B cell (primary cell): ENCODE measurements around the gene PKMYT1. TPM values are rescaled to one million over a fixed set of nuclear protein-coding genes. Genes with fewer than 3 reads are reported as not detected.

ENCODE experiments used
- ATAC-seq: fragments of 200-7000 bp; cut with Tn5 transposase; one replicate; pipeline ENCODE4 v1.10.0; 2021; ENCODE audit warnings: low read depth, mild to moderate bottlenecking, moderate number of reproducible peaks, moderate library complexity
- CTCF ChIA-PET: fragments of 350-600 bp; sonication (Branson Sonifier 250); formaldehyde crosslinking; loops from one replicate; lab custom pipeline; 2021; ENCODE audit warnings: antibody characterized with exemption, inconsistent platforms; lab: Charles Lee
- POLR2A ChIA-PET: fragments of 350-600 bp; sonication (Branson Sonifier 250); formaldehyde crosslinking; loops from one replicate; lab custom pipeline; 2021; ENCODE audit warnings: antibody characterized with exemption; lab: Charles Lee
- DNase-seq: peaks from one replicate; pipeline ENCODE4 v3.0.0; 2013
- H2AFZ ChIP-seq: 2 replicates; pipeline ENCODE4 v1.6.1; 2012; ENCODE audit warnings: mild to moderate bottlenecking, low read depth, low read length; ENCODE audit not compliant: insufficient read depth, poor library complexity, severe bottlenecking
- H3K27ac ChIP-seq, 2 donors: 1 replicate in 1 of 2; 2 replicates in 1 of 2; pipeline ENCODE4 v1.5.1; 2012 to 2013; ENCODE audit warnings: low read length in 2 of 2, mild to moderate bottlenecking in 2 of 2, moderate library complexity in 1 of 2
- H3K27me3 ChIP-seq, 4 experiments: fragments of 200-600 bp in 1 of 4; sonication (generic) in 1 of 4; replicated peaks in 1 of 4; 1 replicate in 2 of 4; 2 replicates in 2 of 4; pipeline versions ENCODE4 v1.6.1 to v1.7.0; 2013 to 2016; ENCODE audit warnings: low read length in 3 of 4, mild to moderate bottlenecking in 2 of 4, mixed read lengths in 1 of 4, moderate library complexity in 1 of 4; ENCODE audit not compliant: insufficient read depth in 4 of 4, control insufficient read depth in 3 of 4; ENCODE audit errors: control extremely low read depth in 1 of 4
- H3K36me3 ChIP-seq, 2 experiments: replicated peaks in 1 of 2; 1 replicate in 1 of 2; 2 replicates in 1 of 2; pipeline versions ENCODE4 v1.6.1 to v1.7.1; 2013; ENCODE audit warnings: low read length in 1 of 2; ENCODE audit not compliant: insufficient read depth in 2 of 2, control insufficient read depth in 1 of 2; ENCODE audit errors: control extremely low read depth in 1 of 2, extremely low read depth in 1 of 2
- H3K4me1 ChIP-seq, 2 donors: fragments of 200-600 bp in 1 of 2; sonication (generic) in 1 of 2; 1 replicate in 1 of 2; 2 replicates in 1 of 2; pipeline versions ENCODE4 v1.5.1 to v1.6.1; 2013 to 2017; ENCODE audit warnings: low read length in 2 of 2; ENCODE audit not compliant: control insufficient read depth in 2 of 2, insufficient read depth in 2 of 2
- H3K4me2 ChIP-seq: replicated peaks from 2 replicates; pipeline ENCODE3; 2012; ENCODE audit warnings: mild to moderate bottlenecking, low read depth, low read length; ENCODE audit not compliant: poor library complexity, severe bottlenecking
- H3K4me3 ChIP-seq, 5 experiments: fragments of 200-600 bp in 1 of 5; sonication (generic) in 1 of 5; 1 replicate in 3 of 5; 2 replicates in 2 of 5; pipeline versions ENCODE4 v1.5.1 to v1.7.0; 2011 to 2016; ENCODE audit warnings: low read length in 4 of 5, mild to moderate bottlenecking in 4 of 5, low read depth in 2 of 5, control low read depth in 1 of 5, moderate library complexity in 1 of 5; ENCODE audit not compliant: insufficient read depth in 1 of 5; ENCODE audit errors: control extremely low read depth in 1 of 5, extremely low read depth in 1 of 5
- H3K79me2 ChIP-seq: fragments of 200-600 bp; sonication (generic); one replicate; pipeline ENCODE4 v1.6.0; 2016; ENCODE audit warnings: low read length; ENCODE audit not compliant: control insufficient read depth, insufficient read depth
- H3K9ac ChIP-seq: fragments of 200-600 bp; sonication (generic); 2 replicates; pipeline ENCODE4 v1.6.1; 2017; ENCODE audit warnings: mild to moderate bottlenecking, low read length, moderate library complexity
- H3K9me3 ChIP-seq, 3 donors: one replicate each; pipeline versions ENCODE4 v1.6.1 to v1.7.1; 2013; ENCODE audit warnings: low read length in 2 of 3; ENCODE audit not compliant: control insufficient read depth in 2 of 3, insufficient read depth in 1 of 3; ENCODE audit errors: control extremely low read depth in 1 of 3
- H4K20me1 ChIP-seq: 2 replicates; pipeline ENCODE4 v1.6.0; 2012; ENCODE audit warnings: mild to moderate bottlenecking, low read length; ENCODE audit not compliant: insufficient read depth, control insufficient read depth, poor library complexity, severe bottlenecking
- H3K27ac Mint-ChIP-seq: one replicate; pipeline ENCODE4 v1.8.0; 2021; ENCODE audit warnings: mixed read lengths
- H3K27me3 Mint-ChIP-seq: one replicate; pipeline ENCODE4 v1.8.0; 2021; ENCODE audit warnings: mixed read lengths
- H3K4me1 Mint-ChIP-seq: one replicate; pipeline ENCODE4 v1.8.0; 2021; ENCODE audit warnings: mixed read lengths
- H3K4me3 Mint-ChIP-seq: one replicate; pipeline ENCODE4 v1.8.0; 2021; ENCODE audit warnings: mixed read lengths
- H3K9me3 Mint-ChIP-seq: one replicate; pipeline ENCODE4 v1.8.0; 2022; ENCODE audit warnings: mixed read lengths; ENCODE audit not compliant: insufficient read depth
- EZH2 ChIP-seq: IDR thresholded peaks from 2 replicates; pipeline ENCODE4 v1.6.1; 2012; ENCODE audit warnings: borderline replicate concordance, low read depth, mild to moderate bottlenecking, moderate library complexity, low read length; ENCODE audit not compliant: insufficient read depth, poor library complexity, severe bottlenecking
- WGBS: methylation state at CpG from one replicate; pipeline ENCODE4 v1.1.5; 2013; ENCODE audit warnings: missing lambda C conversion rate; ENCODE audit not compliant: insufficient coverage; 5-methylcytosine and 5-hydroxymethylcytosine counted together
- intact Hi-C: fragments of 100-400 bp; cut with micrococcal nuclease; formaldehyde crosslinking; loops from one replicate; pipeline ENCODE4 v1.10.0; 2022
- polyA plus RNA-seq: library from polyadenylated mRNA; depleted of rRNA; stranded (reverse); fragments of >200 nt; gene quantifications from 2 replicates; pipeline ENCODE4 v1.2.3, GENCODE V29; 2012
- total RNA-seq, 2 donors: library from RNA; stranded (reverse); fragments of 120-200 nt in 1 of 2; gene quantifications; 1 replicate in 1 of 2; 2 replicates in 1 of 2; pipeline versions ENCODE4 v1.2.3 to v1.2.4, GENCODE V29; 2013 to 2022
- TF ChIP-seq, protein P1 (sequence below): fragments of 200-600 bp; IDR thresholded peaks from one replicate; pipeline ENCODE4 v1.8.0; 2022; ENCODE audit warnings: antibody characterized with exemption, mild to moderate bottlenecking

The PKMYT1 gene
- total and polyA plus RNA-seq, 2 donors (not counting 1 experiment from before 2014, with no cell fraction given), result 0.67 to 2.6 TPM

DNA sequence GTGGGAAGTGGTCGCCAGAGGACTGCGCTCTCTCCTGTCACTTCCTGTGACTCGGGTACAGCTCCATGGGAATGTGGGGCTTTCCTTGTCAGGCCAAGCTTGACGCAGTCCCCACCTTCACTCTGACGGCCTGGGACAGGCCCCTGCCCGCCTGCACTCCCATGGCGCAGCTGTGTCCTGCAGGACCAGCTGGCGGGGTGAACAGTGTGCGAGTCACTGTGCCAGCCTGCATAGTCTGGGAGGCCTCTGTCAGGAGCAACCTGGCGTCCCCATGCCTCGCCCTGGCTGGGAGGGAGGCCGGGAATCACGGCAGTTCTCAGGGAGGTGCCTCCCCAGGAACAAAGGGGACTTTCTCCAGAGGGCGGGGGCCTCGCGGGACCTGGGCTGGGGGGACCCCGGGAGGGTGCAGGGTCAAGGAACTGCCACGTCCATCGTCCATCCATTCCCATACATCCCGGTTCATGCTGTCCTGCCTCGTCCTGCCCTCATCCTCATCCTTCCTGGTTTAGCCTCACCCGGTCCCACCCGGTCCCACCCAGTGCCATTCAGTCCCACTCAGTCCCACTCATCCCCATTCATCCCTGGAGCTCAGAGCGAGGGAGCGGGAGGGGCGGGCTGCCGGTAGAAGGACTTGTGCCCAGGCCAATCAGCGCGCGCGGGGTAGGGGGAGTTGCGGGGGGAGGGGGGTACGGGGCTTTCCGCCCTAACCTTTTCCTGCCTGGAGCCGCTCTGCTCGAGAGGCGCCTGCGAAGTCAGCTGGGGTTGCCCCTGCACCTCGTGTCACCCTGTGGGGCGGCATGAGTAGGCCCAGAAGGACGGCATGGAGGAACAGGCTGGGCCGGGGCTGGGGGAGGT is 55.1 kb downstream of the PKMYT1 start:
- Mint-ChIP-seq H3K27ac (no peak overlapping the region), H3K4me1 (peaks cover 7% of the 10 kb centered on the region), H3K4me3 (no peak overlapping the region), H3K9me3 (no peaks in the 10 kb centered on the region), H3K27me3 (no peaks in the 10 kb centered on the region)
- Histone ChIP-seq H3K4me1 (peaks cover 4 to 9% of the 10 kb centered on the region in 2 donors), H2AFZ (no peak overlapping the region), H3K27me3 (no peaks in the 10 kb centered on the region), H3K9ac (no peak overlapping the region), H3K9me3 (no peaks in the 10 kb centered on the region), H3K4me2 (no peak overlapping the region), H3K79me2 (peaks cover 14% of the 10 kb centered on the region), H3K4me3 (no peak overlapping the region), H3K27ac (no peak overlapping the region), H4K20me1 (peaks cover 5% of the 10 kb centered on the region), H3K36me3 (peaks cover 0 to 6% of the 10 kb centered on the region in 2 experiments)
- no peak for TF ChIP-seq EZH2
- TF ChIP-seq, protein P1, sequence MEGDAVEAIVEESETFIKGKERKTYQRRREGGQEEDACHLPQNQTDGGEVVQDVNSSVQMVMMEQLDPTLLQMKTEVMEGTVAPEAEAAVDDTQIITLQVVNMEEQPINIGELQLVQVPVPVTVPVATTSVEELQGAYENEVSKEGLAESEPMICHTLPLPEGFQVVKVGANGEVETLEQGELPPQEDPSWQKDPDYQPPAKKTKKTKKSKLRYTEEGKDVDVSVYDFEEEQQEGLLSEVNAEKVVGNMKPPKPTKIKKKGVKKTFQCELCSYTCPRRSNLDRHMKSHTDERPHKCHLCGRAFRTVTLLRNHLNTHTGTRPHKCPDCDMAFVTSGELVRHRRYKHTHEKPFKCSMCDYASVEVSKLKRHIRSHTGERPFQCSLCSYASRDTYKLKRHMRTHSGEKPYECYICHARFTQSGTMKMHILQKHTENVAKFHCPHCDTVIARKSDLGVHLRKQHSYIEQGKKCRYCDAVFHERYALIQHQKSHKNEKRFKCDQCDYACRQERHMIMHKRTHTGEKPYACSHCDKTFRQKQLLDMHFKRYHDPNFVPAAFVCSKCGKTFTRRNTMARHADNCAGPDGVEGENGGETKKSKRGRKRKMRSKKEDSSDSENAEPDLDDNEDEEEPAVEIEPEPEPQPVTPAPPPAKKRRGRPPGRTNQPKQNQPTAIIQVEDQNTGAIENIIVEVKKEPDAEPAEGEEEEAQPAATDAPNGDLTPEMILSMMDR, result no peak
- POLR2A ChIA-PET, result no interaction called here
- ATAC-seq, result no peak
- CTCF ChIA-PET, result interaction anchor here (0.8 kb wide), 1 partner anchor 28 kb away, joined by 3 read pairs; no protein-coding TSS in a partner anchor
- WGBS, result 87% methylated on average over 34 of the region's 42 CpGs
- intact Hi-C loops, result no loop called here
- DNase-seq, result no peak

DNA sequence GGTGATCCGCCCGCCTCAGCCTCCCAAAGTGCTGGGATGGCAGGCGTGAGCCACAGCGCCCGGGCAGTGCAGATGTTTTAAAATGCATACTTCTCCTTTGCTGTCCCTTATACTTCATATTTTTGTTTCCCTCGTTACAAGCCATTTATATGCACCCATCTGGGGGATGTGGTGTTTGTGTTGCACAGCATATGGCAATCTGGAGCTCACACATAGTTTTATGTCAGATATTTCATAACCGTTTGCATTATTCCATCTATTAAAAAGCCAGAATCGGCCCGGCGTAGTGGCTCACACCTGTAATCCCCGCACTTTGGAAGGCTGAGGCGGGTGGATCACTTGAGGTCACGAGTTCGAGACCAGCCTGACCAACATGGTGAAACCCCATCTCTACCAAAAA is 56.8 kb downstream of the PKMYT1 start:
- H3K36me3 ChIP-seq, result no peaks in the 10 kb centered on the region
- no peak overlapping the region for H3K9ac ChIP-seq
- ChIA-PET CTCF (interaction anchor here (0.7 to 1.4 kb wide), 3 partner anchors 22 to 80 kb away, joined by 3 to 4 read pairs (median 3); no protein-coding TSS in a partner anchor), POLR2A (interaction anchor here (0.7 kb wide), 1 partner anchor 42 kb away, joined by 4 read pairs; no protein-coding TSS in a partner anchor)
- DNase-seq (no peak), ATAC-seq (no peak)
- Mint-ChIP-seq H3K4me1 (peaks cover 9% of the 10 kb centered on the region), H3K27me3 (no peaks in the 10 kb centered on the region), H3K27ac (no peak overlapping the region), H3K4me3 (no peak overlapping the region), H3K9me3 (no peaks in the 10 kb centered on the region)
- no peak overlapping the region for H3K4me2 ChIP-seq
- H3K27me3 ChIP-seq, result no peaks in the 10 kb centered on the region
- H3K4me1 ChIP-seq, result peaks cover 4 to 13% of the 10 kb centered on the region in 2 donors
- no peak for TF ChIP-seq EZH2
- TF ChIP-seq, protein P1, result no peak
- H3K79me2 ChIP-seq, result peaks cover 10% of the 10 kb centered on the region
- H2AFZ ChIP-seq, result no peak overlapping the region
- 98% methylated on average over 6 of the region's 14 CpGs for WGBS
- no peak overlapping the region for H3K4me3 ChIP-seq
- intact Hi-C loops, result no loop called here
- no peaks in the 10 kb centered on the region for H3K9me3 ChIP-seq
- H4K20me1 ChIP-seq, result peaks cover 5% of the 10 kb centered on the region
- H3K27ac ChIP-seq, result no peak overlapping the region
